NOMO-1 (cell line): ENCODE results near the gene TRIM49C.
"Not testable (repeated sequence)": the region's sequence is repeated elsewhere in the genome, so short reads cannot be mapped to it uniquely, and the experiment has no call there.

ENCODE experiments used
- DNase-seq, 2 experiments: peaks; one replicate each; lab custom pipeline; 2025; ENCODE audit not compliant: unreplicated experiment in 2 of 2; lab: John Stamatoyannopoulos, UW

Gene TRIM49C

GRCh38 chr11:90030806-90031205, at the start of gene TRIM49C:
Gene TRIM49C (plus strand): TSS chr11:90031106. CDS start chr11:90035212, 4,106 bp downstream.
- not testable (repeated sequence) for DNase-seq

GRCh38 chr11:90024184-90024583, 6.7 kb upstream of the TRIM49C start:
- not testable (repeated sequence) for DNase-seq

DNA sequence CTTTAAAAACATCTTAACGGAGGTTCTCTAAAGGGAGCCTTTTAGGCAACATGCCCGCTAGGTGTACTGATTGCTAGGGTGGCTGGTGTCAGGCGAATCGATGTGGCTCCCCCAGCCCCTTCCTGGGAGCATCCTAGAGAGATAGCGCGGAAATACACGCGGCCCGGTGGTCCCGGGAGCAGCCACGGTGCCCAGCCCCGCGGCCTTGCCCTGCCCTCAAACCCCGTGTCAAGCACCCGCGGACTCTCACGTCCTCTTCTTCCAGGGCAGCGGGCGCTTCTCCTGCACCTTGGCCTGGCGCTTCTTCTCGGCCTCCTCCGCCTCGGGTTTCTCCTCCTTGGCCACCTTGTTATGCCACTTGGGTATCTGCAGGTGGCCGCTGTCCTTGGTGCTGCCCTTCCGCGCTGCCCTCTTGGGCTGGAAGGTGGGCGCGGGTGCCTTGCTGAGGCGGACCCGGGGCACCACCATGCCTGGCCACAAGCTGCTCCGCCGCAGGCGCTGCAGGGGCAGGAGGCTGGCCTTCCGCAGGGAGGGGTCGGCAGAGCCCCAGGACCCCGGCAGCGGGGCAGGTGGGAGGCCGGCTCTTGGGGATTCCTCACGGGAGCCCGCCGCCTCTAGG, 20.8 kb downstream of the TRIM49C start:
- not testable (repeated sequence) for DNase-seq

GRCh38 chr11:90052311-90052710, 21.4 kb downstream of the TRIM49C start:
- DNase-seq: not testable (repeated sequence)

- not testable (repeated sequence) for DNase-seq
Measured at GRCh38 chr11:90053545-90053944, 22.6 kb downstream of the TRIM49C start.

DNA sequence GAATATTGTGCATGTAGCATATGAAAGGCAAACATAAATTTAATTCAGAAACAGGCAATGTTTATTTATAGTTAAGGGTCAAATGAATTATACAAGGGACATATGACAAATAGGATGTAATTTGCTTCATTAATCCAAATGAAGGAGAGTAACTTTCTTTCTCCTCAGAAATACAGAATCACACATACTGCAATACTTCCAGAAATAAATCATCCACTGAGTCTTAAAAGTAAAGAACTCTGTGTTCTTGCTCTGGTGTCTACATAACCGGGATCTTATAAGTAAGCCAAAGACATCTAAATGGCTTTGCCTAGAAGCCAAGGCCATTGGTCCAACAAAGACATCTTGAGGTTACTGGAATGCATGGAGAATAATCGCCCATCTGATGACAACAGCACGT, 54.7 kb downstream of the TRIM49C start, which contains the start of gene UBTFL1:
Gene UBTFL1, plus strand, starts transcription at position 301 of the 400 bp plus-strand sequence. Its CDS starts 0 bp downstream, at position 301.
- not testable (repeated sequence) for DNase-seq

DNA sequence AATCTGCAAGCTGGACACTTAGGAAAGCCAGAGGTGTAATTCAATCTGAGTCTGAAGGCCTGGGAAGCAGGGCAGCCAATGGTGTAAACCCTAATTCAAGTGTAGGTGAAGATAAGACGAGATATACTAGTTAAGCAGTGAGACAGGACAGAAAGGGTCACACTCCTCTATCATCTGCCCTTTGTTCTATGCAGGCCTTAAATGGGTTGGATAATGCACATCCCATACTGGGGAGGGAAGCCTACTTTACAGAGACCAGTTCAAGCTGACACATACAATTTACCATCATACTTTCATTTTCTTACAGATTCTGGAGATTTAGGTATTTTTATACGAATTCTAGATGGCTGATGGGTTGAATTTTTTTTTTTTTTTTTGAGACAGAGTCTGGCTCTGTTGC, 57.8 kb downstream of the TRIM49C start:
- DNase-seq: not testable (repeated sequence)
